Panc1 (cell line): Measurements from ENCODE around the gene PRKACG. TPM values are rescaled to one million over a fixed set of nuclear protein-coding genes. Genes with fewer than 3 reads are reported as not detected.
"Not testable (repeated sequence)": the region's sequence is repeated elsewhere in the genome, so short reads cannot be mapped to it uniquely, and the experiment has no call there.

ENCODE experiments used
- ATAC-seq: fragments of 200-7000 bp; cut with Tn5 transposase; 2 replicates; pipeline ENCODE4 v1.9.1; 2020; ENCODE audit warnings: mild to moderate bottlenecking, moderate library complexity
- BruUV-seq: library from RNA; stranded (reverse); fragments of 400-500 nt; replicated peaks from 2 replicates; lab custom pipeline; 2021; lab: Mats Ljungman, UMichigan
- CTCF ChIA-PET: fragments of 300-600 bp; sonication (Branson Sonifier 250); formaldehyde crosslinking; loops from one replicate; lab custom pipeline; 2022; ENCODE audit warnings: antibody characterized with exemption; lab: Charles Lee
- POLR2A ChIA-PET: fragments of 300-600 bp; sonication (Branson Sonifier 250); formaldehyde crosslinking; loops from one replicate; lab custom pipeline; 2022; ENCODE audit warnings: antibody characterized with exemption; lab: Charles Lee
- DNase-seq: peaks from one replicate; pipeline ENCODE4 v3.0.0-alpha.2; 2010; ENCODE audit warnings: low read depth, low spot score
- H3K27ac ChIP-seq: 2 replicates; pipeline ENCODE4 v1.5.1; 2011; ENCODE audit warnings: mild to moderate bottlenecking, low read length, inconsistent platforms
- H3K27me3 ChIP-seq: fragments of 200-500 bp; sonication (Bioruptor generic); 2 replicates; pipeline ENCODE4 v1.6.0; 2014; ENCODE audit warnings: low read length, inconsistent platforms; ENCODE audit not compliant: control insufficient read depth, insufficient read depth
- H3K36me3 ChIP-seq: fragments of 200-500 bp; sonication (Bioruptor generic); 2 replicates; pipeline ENCODE4 v1.5.1; 2014; ENCODE audit warnings: inconsistent platforms, mild to moderate bottlenecking, low read length, moderate library complexity; ENCODE audit not compliant: control insufficient read depth, insufficient read depth
- H3K4me1 ChIP-seq: 2 replicates; pipeline ENCODE4 v1.5.1; 2011; ENCODE audit warnings: inconsistent platforms, mild to moderate bottlenecking, low read length, moderate library complexity; ENCODE audit not compliant: control insufficient read depth, insufficient read depth
- H3K4me3 ChIP-seq, 2 experiments: 2 replicates each; pipeline ENCODE4 v1.5.1; 2011 to 2012; ENCODE audit warnings: low read depth in 2 of 2, low read length in 2 of 2, mild to moderate bottlenecking in 2 of 2, inconsistent platforms in 1 of 2, moderate library complexity in 1 of 2
- H3K9me3 ChIP-seq: fragments of 200-500 bp; sonication (Bioruptor generic); 2 replicates; pipeline ENCODE4 v1.5.1; 2014; ENCODE audit warnings: low read depth, mild to moderate bottlenecking, inconsistent platforms, low read length, moderate library complexity; ENCODE audit not compliant: control insufficient read depth, insufficient read depth
- CTCF ChIP-seq: fragments of 450-650 bp; IDR thresholded peaks from 2 replicates; pipeline ENCODE4 v1.5.1; 2017; ENCODE audit warnings: mild to moderate bottlenecking
- POLR2AphosphoS5 ChIP-seq: IDR thresholded peaks from 2 replicates; pipeline ENCODE4 v1.6.1; 2012; ENCODE audit warnings: mild to moderate bottlenecking, low read depth, low read length, moderate library complexity
- REST ChIP-seq, 2 experiments: IDR thresholded peaks; 2 replicates each; pipeline ENCODE4 v1.6.1; 2011 to 2012; ENCODE audit warnings: low read depth in 2 of 2, control low read depth in 1 of 2, low read length in 1 of 2, mild to moderate bottlenecking in 1 of 2, moderate library complexity in 1 of 2; ENCODE audit not compliant: insufficient read depth in 1 of 2
- SIN3A ChIP-seq: IDR thresholded peaks from 2 replicates; pipeline ENCODE4 v1.6.1; 2012; ENCODE audit warnings: low read depth, mild to moderate bottlenecking, low read length, moderate library complexity, borderline replicate concordance; ENCODE audit not compliant: insufficient read depth
- TCF7L2 ChIP-seq: IDR thresholded peaks from 2 replicates; pipeline ENCODE4 v1.6.1; 2011; ENCODE audit warnings: mild to moderate bottlenecking, low read depth, low read length, inconsistent platforms
- in situ Hi-C: cut with HindIII; loops from 2 replicates; pipeline ENCODE4 v1.10.0; 2016; ENCODE audit warnings: low sequenced_read_pairs, low pct_unique_long_range_greater_than_20kb
- intact Hi-C: fragments of 100-400 bp; cut with micrococcal nuclease; formaldehyde crosslinking; loops from one replicate; pipeline ENCODE4 v1.10.0; 2022; ENCODE audit not compliant: unreplicated experiment
- total RNA-seq: library from RNA; stranded (reverse); gene quantifications from one replicate; pipeline ENCODE4 v1.2.1, GENCODE V29; 2021; ENCODE audit not compliant: unreplicated experiment

The PRKACG gene
- total RNA-seq, 1 experiment from 2014 or later: not detected

DNA sequence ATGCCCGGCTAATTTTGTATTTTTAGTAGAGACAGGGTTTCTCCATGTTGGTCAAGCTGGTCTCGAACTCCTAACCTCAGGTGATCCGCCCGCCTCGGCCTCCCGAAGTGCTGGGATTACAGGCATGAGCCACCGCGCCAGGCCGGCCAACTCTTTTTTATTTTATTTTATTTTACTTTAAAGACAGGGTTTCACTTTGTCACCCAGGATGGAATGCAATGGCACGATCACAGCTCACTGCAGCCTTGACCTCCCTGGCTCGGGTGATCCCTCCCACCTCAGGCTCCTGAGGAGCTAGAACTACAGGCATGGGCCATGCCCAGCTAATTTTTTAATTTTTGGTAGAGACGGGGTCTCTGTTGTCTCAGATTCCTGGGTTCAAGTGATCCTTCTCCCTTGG, 37.0 kb upstream of the PRKACG start:
- ATAC-seq, H3K27ac ChIP-seq, H3K4me1 ChIP-seq, H3K27me3 ChIP-seq, H3K36me3 ChIP-seq, BruUV-seq, DNase-seq, in situ Hi-C loops, H3K4me3 ChIP-seq, POLR2A ChIA-PET, CTCF ChIA-PET, H3K9me3 ChIP-seq: not testable (repeated sequence)
- intact Hi-C loops: loop anchor here (5.0 to 10.0 kb wide), 3 partner anchors 36 to 174 kb away; partner anchors contain the start of gene TJP2

DNA sequence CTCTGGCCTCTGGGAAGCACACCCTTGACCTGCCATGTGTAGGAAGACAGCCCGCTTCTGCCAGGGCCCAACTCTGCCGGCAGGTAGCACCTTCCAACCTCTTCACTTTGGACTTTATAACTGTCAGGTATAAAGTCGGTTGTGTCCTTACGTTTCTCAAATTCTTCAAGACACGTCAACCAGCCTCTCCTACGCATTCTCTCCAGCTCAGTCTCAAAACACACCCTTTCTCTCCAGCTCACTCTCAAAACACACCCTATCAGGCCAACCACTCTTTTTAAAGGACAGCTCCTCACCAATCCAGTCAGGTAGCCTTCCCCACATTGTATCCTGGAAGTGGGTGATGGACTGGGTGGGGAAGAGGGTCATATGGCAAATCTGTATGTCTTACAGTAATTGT, 35.2 kb upstream of the PRKACG start:
- BruUV-seq: no TSS peak
- CTCF ChIA-PET: no interaction called here

More for the DNA sequence above, 35.2 kb upstream of the PRKACG start:
- no peaks in the 10 kb centered on the region for H3K36me3 ChIP-seq
- DNase-seq: no peak
- no peaks in the 10 kb centered on the region for H3K4me1 ChIP-seq
- H3K27ac ChIP-seq: no peak overlapping the region
- POLR2A ChIA-PET: interaction anchor here (0.6 kb wide), 1 partner anchor 136 kb away, joined by 7 read pairs; no protein-coding TSS in a partner anchor
- intact Hi-C loops: no loop called here
- H3K9me3 ChIP-seq: no peaks in the 10 kb centered on the region
- in situ Hi-C loops: no loop called here
- TF ChIP-seq CTCF (no peak), TCF7L2 (no peak), POLR2AphosphoS5 (no peak), SIN3A (no peak), REST (IDR thresholded peaks at IDR 0.05; ENCODE audit: insufficient read depth in 1 of 2, low read depth in 2 of 2, low read length in 1 of 2) (no peak)
- no peak for ATAC-seq
- H3K4me3 ChIP-seq: no peak overlapping the region
- no peaks in the 10 kb centered on the region for H3K27me3 ChIP-seq
